ENCODE results near the gene RNU7-1.

The RNU7-1 gene

GRCh38 chr12:6978611-6979011, 35.0 kb downstream of the RNU7-1 start:
- H3K27me3 ChIP-seq (ENCODE audit: control insufficient read depth in 2 of 2, insufficient read depth in 2 of 2, low read length in 2 of 2), result no peaks in the 10 kb centered on the region
- peaks cover 0 to 6% of the 10 kb centered on the region in 2 donors for H3K4me1 ChIP-seq (ENCODE audit: control insufficient read depth in 2 of 2, insufficient read depth in 2 of 2, low read length in 2 of 2)
- peaks cover 73 to 86% of the 10 kb centered on the region in 2 donors for H3K36me3 ChIP-seq (ENCODE audit: control insufficient read depth in 2 of 2, insufficient read depth in 2 of 2, low read length in 2 of 2)
- H3K27ac ChIP-seq (ENCODE audit: low read depth in 2 of 2, low read length in 2 of 2), result no peak overlapping the region
- H3K9me3 ChIP-seq (ENCODE audit: control insufficient read depth in 2 of 2, low read length in 2 of 2), result no peaks in the 10 kb centered on the region
- H3K4me3 ChIP-seq (ENCODE audit: low read length in 2 of 2), result no peak overlapping the region
- H3K9ac ChIP-seq (ENCODE audit: low read depth in 1 of 2, low read length in 2 of 2), result no peak overlapping the region

- H3K4me1 ChIP-seq (ENCODE audit: control insufficient read depth in 2 of 2, insufficient read depth in 2 of 2, low read length in 2 of 2), result peaks cover 0 to 6% of the 10 kb centered on the region in 2 donors
- no peak overlapping the region for H3K4me3 ChIP-seq (ENCODE audit: low read length in 2 of 2)
- H3K9me3 ChIP-seq (ENCODE audit: control insufficient read depth in 2 of 2, low read length in 2 of 2), result no peaks in the 10 kb centered on the region
- no peaks in the 10 kb centered on the region for H3K27me3 ChIP-seq (ENCODE audit: control insufficient read depth in 2 of 2, insufficient read depth in 2 of 2, low read length in 2 of 2)
- peaks cover 70 to 85% of the 10 kb centered on the region in 2 donors for H3K36me3 ChIP-seq (ENCODE audit: control insufficient read depth in 2 of 2, insufficient read depth in 2 of 2, low read length in 2 of 2)
- no peak overlapping the region for H3K9ac ChIP-seq (ENCODE audit: low read depth in 1 of 2, low read length in 2 of 2)
- no peak overlapping the region for H3K27ac ChIP-seq (ENCODE audit: low read depth in 2 of 2, low read length in 2 of 2)
Measured at GRCh38 chr12:6979021-6979420, 35.4 kb downstream of the RNU7-1 start.

- H3K9ac ChIP-seq (ENCODE audit: low read depth in 1 of 2, low read length in 2 of 2), result no peak overlapping the region
- peaks cover 0 to 6% of the 10 kb centered on the region in 2 donors for H3K4me1 ChIP-seq (ENCODE audit: control insufficient read depth in 2 of 2, insufficient read depth in 2 of 2, low read length in 2 of 2)
- H3K36me3 ChIP-seq (ENCODE audit: control insufficient read depth in 2 of 2, insufficient read depth in 2 of 2, low read length in 2 of 2), result peaks cover 66 to 84% of the 10 kb centered on the region in 2 donors
- H3K9me3 ChIP-seq (ENCODE audit: control insufficient read depth in 2 of 2, low read length in 2 of 2), result no peaks in the 10 kb centered on the region
- no peaks in the 10 kb centered on the region for H3K27me3 ChIP-seq (ENCODE audit: control insufficient read depth in 2 of 2, insufficient read depth in 2 of 2, low read length in 2 of 2)
- no peak overlapping the region for H3K27ac ChIP-seq (ENCODE audit: low read depth in 2 of 2, low read length in 2 of 2)
- no peak overlapping the region for H3K4me3 ChIP-seq (ENCODE audit: low read length in 2 of 2)
Measured at GRCh38 chr12:6979453-6979852, 35.8 kb downstream of the RNU7-1 start.

GRCh38 chr12:6980075-6980474, 36.5 kb downstream of the RNU7-1 start:
- Histone ChIP-seq H3K4me3 (ENCODE audit: low read length in 2 of 2) (no peak overlapping the region), H3K9ac (ENCODE audit: low read depth in 1 of 2, low read length in 2 of 2) (no peak overlapping the region), H3K36me3 (ENCODE audit: control insufficient read depth in 2 of 2, insufficient read depth in 2 of 2, low read length in 2 of 2) (peaks cover 61 to 78% of the 10 kb centered on the region in 2 donors), H3K9me3 (ENCODE audit: control insufficient read depth in 2 of 2, low read length in 2 of 2) (no peaks in the 10 kb centered on the region), H3K27ac (ENCODE audit: low read depth in 2 of 2, low read length in 2 of 2) (no peak overlapping the region), H3K4me1 (ENCODE audit: control insufficient read depth in 2 of 2, insufficient read depth in 2 of 2, low read length in 2 of 2) (peaks cover 0 to 6% of the 10 kb centered on the region in 2 donors), H3K27me3 (ENCODE audit: control insufficient read depth in 2 of 2, insufficient read depth in 2 of 2, low read length in 2 of 2) (no peaks in the 10 kb centered on the region)

GRCh38 chr12:6980740-6981139, 37.1 kb downstream of the RNU7-1 start:
- no peaks in the 10 kb centered on the region for H3K9me3 ChIP-seq (ENCODE audit: control insufficient read depth in 2 of 2, low read length in 2 of 2)
- H3K4me1 ChIP-seq (ENCODE audit: control insufficient read depth in 2 of 2, insufficient read depth in 2 of 2, low read length in 2 of 2), result peaks cover 0 to 6% of the 10 kb centered on the region in 2 donors
- H3K4me3 ChIP-seq (ENCODE audit: low read length in 2 of 2), result no peak overlapping the region
- no peaks in the 10 kb centered on the region for H3K27me3 ChIP-seq (ENCODE audit: control insufficient read depth in 2 of 2, insufficient read depth in 2 of 2, low read length in 2 of 2)
- no peak overlapping the region for H3K27ac ChIP-seq (ENCODE audit: low read depth in 2 of 2, low read length in 2 of 2)
- peaks cover 54 to 72% of the 10 kb centered on the region in 2 donors for H3K36me3 ChIP-seq (ENCODE audit: control insufficient read depth in 2 of 2, insufficient read depth in 2 of 2, low read length in 2 of 2)
- H3K9ac ChIP-seq (ENCODE audit: low read depth in 1 of 2, low read length in 2 of 2), result no peak overlapping the region

DNA sequence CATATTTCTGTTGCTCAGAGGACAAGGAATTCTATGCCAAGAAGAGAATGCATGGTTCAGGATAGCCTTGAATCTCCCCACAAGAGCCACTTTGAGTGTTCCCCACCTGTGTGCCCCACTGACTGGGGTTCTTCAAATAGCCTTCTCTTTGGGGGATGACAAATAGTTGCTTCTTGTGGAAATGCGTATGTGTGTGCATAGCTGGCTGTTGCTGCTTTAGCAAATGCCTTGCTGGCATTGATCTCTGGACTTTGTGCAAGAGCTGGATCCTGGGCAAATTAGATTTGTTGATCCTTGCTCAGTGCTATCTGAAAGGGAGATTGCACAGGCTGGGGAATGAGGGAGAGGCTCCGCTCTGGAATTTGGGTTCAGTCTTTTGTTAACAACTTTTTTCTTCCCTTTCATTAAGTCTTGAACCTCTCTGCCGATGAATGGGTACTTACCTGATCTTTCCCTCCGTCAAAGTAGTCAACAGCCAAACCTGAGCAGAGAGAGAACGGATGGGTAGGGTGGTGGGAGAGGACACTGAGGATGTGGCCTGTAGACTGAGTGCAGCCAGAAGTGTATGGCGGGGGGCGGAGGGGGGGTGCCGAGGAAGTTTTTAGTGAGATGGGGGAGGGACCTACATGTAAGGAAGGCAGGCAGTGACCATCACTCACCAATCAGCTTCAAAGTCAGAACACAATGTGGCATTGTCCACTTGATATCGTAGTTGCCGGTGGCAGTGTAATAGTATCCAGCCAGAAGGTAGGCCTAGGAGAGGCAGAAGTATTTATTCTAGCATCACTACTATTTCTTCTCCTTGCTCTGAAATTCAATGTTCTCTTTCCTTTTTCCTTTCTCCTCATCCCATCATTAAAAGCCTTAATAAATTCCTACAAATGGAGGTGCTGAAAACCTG, 37.8 kb downstream of the RNU7-1 start:
- H3K36me3 ChIP-seq (ENCODE audit: control insufficient read depth in 2 of 2, insufficient read depth in 2 of 2, low read length in 2 of 2), result peaks cover 48 to 69% of the 10 kb centered on the region in 2 donors
- peaks cover 0 to 6% of the 10 kb centered on the region in 2 donors for H3K4me1 ChIP-seq (ENCODE audit: control insufficient read depth in 2 of 2, insufficient read depth in 2 of 2, low read length in 2 of 2)
- no peak overlapping the region for H3K9ac ChIP-seq (ENCODE audit: low read depth in 1 of 2, low read length in 2 of 2)
- no peaks in the 10 kb centered on the region for H3K27me3 ChIP-seq (ENCODE audit: control insufficient read depth in 2 of 2, insufficient read depth in 2 of 2, low read length in 2 of 2)
- no peak overlapping the region for H3K4me3 ChIP-seq (ENCODE audit: low read length in 2 of 2)
- H3K27ac ChIP-seq (ENCODE audit: low read depth in 2 of 2, low read length in 2 of 2), result no peak overlapping the region
- H3K9me3 ChIP-seq (ENCODE audit: control insufficient read depth in 2 of 2, low read length in 2 of 2), result no peaks in the 10 kb centered on the region

- Histone ChIP-seq H3K4me1 (ENCODE audit: control insufficient read depth in 2 of 2, insufficient read depth in 2 of 2, low read length in 2 of 2) (peaks cover 0 to 6% of the 10 kb centered on the region in 2 donors), H3K4me3 (ENCODE audit: low read length in 2 of 2) (no peak overlapping the region), H3K9me3 (ENCODE audit: control insufficient read depth in 2 of 2, low read length in 2 of 2) (no peaks in the 10 kb centered on the region), H3K27me3 (ENCODE audit: control insufficient read depth in 2 of 2, insufficient read depth in 2 of 2, low read length in 2 of 2) (no peaks in the 10 kb centered on the region), H3K36me3 (ENCODE audit: control insufficient read depth in 2 of 2, insufficient read depth in 2 of 2, low read length in 2 of 2) (peaks cover 37 to 57% of the 10 kb centered on the region in 2 donors), H3K9ac (ENCODE audit: low read depth in 1 of 2, low read length in 2 of 2) (no peak overlapping the region), H3K27ac (ENCODE audit: low read depth in 2 of 2, low read length in 2 of 2) (no peak overlapping the region)
Measured at GRCh38 chr12:6982532-6982931, 38.9 kb downstream of the RNU7-1 start.

- Histone ChIP-seq H3K27ac (ENCODE audit: low read depth in 2 of 2, low read length in 2 of 2) (peak overlapping the region; percentile 17 to 32), H3K9me3 (ENCODE audit: control insufficient read depth in 2 of 2, low read length in 2 of 2) (no peaks in the 10 kb centered on the region), H3K27me3 (ENCODE audit: control insufficient read depth in 2 of 2, insufficient read depth in 2 of 2, low read length in 2 of 2) (no peaks in the 10 kb centered on the region), H3K4me1 (ENCODE audit: control insufficient read depth in 2 of 2, insufficient read depth in 2 of 2, low read length in 2 of 2) (peaks cover 5 to 10% of the 10 kb centered on the region in 2 donors), H3K9ac (ENCODE audit: low read depth in 1 of 2, low read length in 2 of 2) (peak overlapping the region in 1 of 2 donors; percentile 56), H3K36me3 (ENCODE audit: control insufficient read depth in 2 of 2, insufficient read depth in 2 of 2, low read length in 2 of 2) (peaks cover 8 to 19% of the 10 kb centered on the region in 2 donors), H3K4me3 (ENCODE audit: low read length in 2 of 2) (peak overlapping the region in 1 of 2 donors; percentile 20)
Measured at GRCh38 chr12:6987956-6988553, 44.4 kb downstream of the RNU7-1 start.

Measured in mucosa of rectum (tissue), 2 donors.